H9 (cell line): Measurements from ENCODE around the gene EBNA1BP2. TPM values are rescaled to one million over a fixed set of nuclear protein-coding genes. Genes with fewer than 3 reads are reported as not detected.
A peak's percentile ranks its signal among the peaks of the same experiment; 100 is the strongest.

Experiments
- DNase-seq: peaks from one replicate; pipeline ENCODE4 v3.0.0-alpha.2; 2017
- H2AFZ ChIP-seq: one replicate; pipeline ENCODE4 v1.6.1; 2013; ENCODE audit warnings: mild to moderate bottlenecking, low read length, control low read depth, moderate library complexity
- H2AK5ac ChIP-seq: 2 replicates; pipeline ENCODE4 v1.6.1; 2013; ENCODE audit warnings: low read length, control low read depth, mixed read lengths; ENCODE audit not compliant: insufficient read length
- H2BK120ac ChIP-seq: one replicate; pipeline ENCODE4 v1.6.1; 2013; ENCODE audit warnings: low read depth, mild to moderate bottlenecking, low read length, control low read depth, inconsistent platforms; ENCODE audit not compliant: poor library complexity, severe bottlenecking
- H2BK12ac ChIP-seq: 2 replicates; pipeline ENCODE4 v1.6.1; 2013; ENCODE audit warnings: low read length, control low read depth, mixed read lengths, low read depth; ENCODE audit not compliant: insufficient read length
- H2BK15ac ChIP-seq: 2 replicates; pipeline ENCODE4 v1.6.1; 2013; ENCODE audit warnings: low read depth, low read length, control low read depth
- H2BK20ac ChIP-seq: one replicate; pipeline ENCODE4 v1.6.1; 2013; ENCODE audit warnings: low read depth, mild to moderate bottlenecking, low read length, control low read depth, inconsistent platforms; ENCODE audit not compliant: poor library complexity, severe bottlenecking
- H2BK5ac ChIP-seq: 2 replicates; pipeline ENCODE4 v1.6.1; 2013; ENCODE audit warnings: low read length, control low read depth, mixed read lengths; ENCODE audit not compliant: insufficient read length
- H3K14ac ChIP-seq: 2 replicates; pipeline ENCODE4 v1.6.1; 2013; ENCODE audit warnings: low read length, control low read depth; ENCODE audit not compliant: insufficient read depth
- H3K18ac ChIP-seq: 2 replicates; pipeline ENCODE4 v1.6.1; 2013; ENCODE audit warnings: low read depth, mild to moderate bottlenecking, mixed read lengths, low read length, control low read depth; ENCODE audit not compliant: insufficient read length
- H3K23ac ChIP-seq: 2 replicates; pipeline ENCODE4 v1.6.1; 2013; ENCODE audit warnings: low read length, control low read depth, mixed read lengths, low read depth; ENCODE audit not compliant: insufficient read length
- H3K23me2 ChIP-seq: 2 replicates; pipeline ENCODE4 v1.6.1; 2013; ENCODE audit warnings: low read depth, mild to moderate bottlenecking, mixed read lengths, low read length, control low read depth; ENCODE audit not compliant: insufficient read length, poor library complexity, severe bottlenecking
- H3K27ac ChIP-seq: 2 replicates; pipeline ENCODE4 v1.5.1; 2013; ENCODE audit warnings: low read length, control low read depth, mixed read lengths, low read depth; ENCODE audit not compliant: insufficient read length
- H3K27me3 ChIP-seq: 2 replicates; pipeline ENCODE4 v1.6.1; 2013; ENCODE audit warnings: low read length, control low read depth, inconsistent platforms; ENCODE audit not compliant: insufficient read depth
- H3K4ac ChIP-seq: 2 replicates; pipeline ENCODE4 v1.6.1; 2013; ENCODE audit warnings: low read depth, mild to moderate bottlenecking, control low read depth, inconsistent platforms, low read length, moderate library complexity
- H3K4me1 ChIP-seq: 2 replicates; pipeline ENCODE4 v1.6.1; 2013; ENCODE audit warnings: low read length, control low read depth, inconsistent platforms; ENCODE audit not compliant: insufficient read depth
- H3K4me2 ChIP-seq: 2 replicates; pipeline ENCODE4 v1.6.1; 2013; ENCODE audit warnings: low read length, control low read depth, mixed read lengths; ENCODE audit not compliant: insufficient read length, insufficient read depth
- H3K56ac ChIP-seq: 2 replicates; pipeline ENCODE4 v1.6.1; 2013; ENCODE audit warnings: low read depth, mild to moderate bottlenecking, mixed read lengths, low read length, control low read depth; ENCODE audit not compliant: insufficient read length
- H3K79me1 ChIP-seq: 2 replicates; pipeline ENCODE4 v1.6.1; 2013; ENCODE audit warnings: low read depth, mild to moderate bottlenecking, moderate library complexity, low read length, control low read depth, inconsistent platforms; ENCODE audit not compliant: insufficient read depth, poor library complexity, severe bottlenecking
- H3K79me2 ChIP-seq: 2 replicates; pipeline ENCODE4 v1.6.1; 2013; ENCODE audit warnings: low read length, control low read depth, inconsistent platforms; ENCODE audit not compliant: insufficient read depth
- H3K9ac ChIP-seq: 2 replicates; pipeline ENCODE4 v1.6.1; 2013; ENCODE audit warnings: low read length, control low read depth, mixed read lengths; ENCODE audit not compliant: insufficient read length; ENCODE audit errors: extremely low read depth
- H3K9me3 ChIP-seq: one replicate; pipeline ENCODE4 v1.6.1; 2013; ENCODE audit warnings: low read depth, low read length, inconsistent platforms; ENCODE audit not compliant: control insufficient read depth
- H3T11ph ChIP-seq: one replicate; pipeline ENCODE4 v1.6.1; 2013; ENCODE audit warnings: mild to moderate bottlenecking, low read length, control low read depth, inconsistent platforms
- H4K20me1 ChIP-seq: one replicate; pipeline ENCODE4 v1.6.1; 2013; ENCODE audit not compliant: control insufficient read depth, insufficient read length, insufficient read depth
- H4K5ac ChIP-seq: 2 replicates; pipeline ENCODE4 v1.6.1; 2013; ENCODE audit warnings: low read depth, mild to moderate bottlenecking, mixed read lengths, low read length, control low read depth; ENCODE audit not compliant: insufficient read length
- H4K8ac ChIP-seq: replicated peaks from 2 replicates; pipeline ENCODE4 v1.6.1; 2013; ENCODE audit warnings: low read length, control low read depth, mixed read lengths, low read depth; ENCODE audit not compliant: insufficient read length
- H4K91ac ChIP-seq: 2 replicates; pipeline ENCODE4 v1.6.1; 2013; ENCODE audit warnings: low read depth, mild to moderate bottlenecking, moderate library complexity, mixed read lengths, low read length, control low read depth; ENCODE audit not compliant: insufficient read length
- H3K27ac Mint-ChIP-seq, 3 experiments: 2 replicates in 2 of 3; 3 replicates in 1 of 3; pipeline ENCODE4 v1.8.0; 2020 to 2021; ENCODE audit warnings: mixed read lengths in 3 of 3, mild to moderate bottlenecking in 1 of 3, moderate library complexity in 1 of 3
- H3K27me3 Mint-ChIP-seq: 2 replicates; pipeline ENCODE4 v1.8.0; 2021; ENCODE audit warnings: low read depth, mild to moderate bottlenecking, moderate library complexity, mixed read lengths
- H3K36me3 Mint-ChIP-seq, 3 experiments: 2 replicates in 2 of 3; 3 replicates in 1 of 3; pipeline ENCODE4 v1.8.0; 2020 to 2021; ENCODE audit warnings: low read depth in 3 of 3, mixed read lengths in 3 of 3; ENCODE audit not compliant: insufficient read depth in 1 of 3
- H3K4me1 Mint-ChIP-seq, 2 experiments: 2 replicates each; pipeline ENCODE4 v1.8.0; 2020; ENCODE audit warnings: mixed read lengths in 2 of 2
- H3K4me3 Mint-ChIP-seq, 2 experiments: 2 replicates in 1 of 2; 3 replicates in 1 of 2; pipeline ENCODE4 v1.8.0; 2020 to 2021; ENCODE audit warnings: mild to moderate bottlenecking in 2 of 2, mixed read lengths in 2 of 2, moderate library complexity in 1 of 2
- H3K9me3 Mint-ChIP-seq, 2 experiments: 2 replicates in 1 of 2; 3 replicates in 1 of 2; pipeline ENCODE4 v1.8.0; 2020; ENCODE audit warnings: mild to moderate bottlenecking in 2 of 2, mixed read lengths in 2 of 2, moderate library complexity in 1 of 2
- CTCF ChIP-seq: fragments of 200-600 bp; sonication (generic); conservative IDR thresholded peaks from 3 replicates; pipeline ENCODE4 v1.8.0; 2021; ENCODE audit warnings: antibody characterized with exemption, mild to moderate bottlenecking
- WGBS: extraction: QIAGEN DNeasy Blood & Tissue Kit; methylation state at CpG from one replicate; pipeline ENCODE4 v1.1.7; 2013; ENCODE audit warnings: missing lambda C conversion rate, low lambda C conversion rate, mixed read lengths; ENCODE audit not compliant: insufficient read length; ENCODE audit errors: extremely low coverage; 5-methylcytosine and 5-hydroxymethylcytosine counted together
- total RNA-seq: library from RNA; stranded (reverse); gene quantifications from 2 replicates; pipeline ENCODE4 v1.2.1, GENCODE V29; 2021

Gene EBNA1BP2
- total RNA-seq, 1 experiment from 2014 or later, result 84.7 TPM

GRCh38 chr1:43172527-43172972 lies 460 bp upstream of the EBNA1BP2 start:
- no peak overlapping the region for H4K91ac ChIP-seq
- no peak overlapping the region for H4K8ac ChIP-seq
- no peak overlapping the region for H2BK15ac ChIP-seq
- H3K79me1 ChIP-seq, result peaks cover 2% of the 10 kb centered on the region
- Mint-ChIP-seq H3K4me1 (peaks cover 22% of the 10 kb centered on the region in 2 experiments), H3K27me3 (peaks cover 17% of the 10 kb centered on the region), H3K36me3 (peaks cover 20 to 40% (median 34%) of the 10 kb centered on the region in 3 experiments), H3K9me3 (peaks cover 3 to 5% of the 10 kb centered on the region in 2 experiments; a peak in 2 of 5 replicates), H3K27ac (peak overlapping the region in 1 of 3 experiments; percentile 95; a peak in 2 of 7 replicates), H3K4me3 (peak overlapping the region; percentile 98)
- H2BK12ac ChIP-seq, result no peak overlapping the region
- no peak overlapping the region for H2AFZ ChIP-seq
- no peak overlapping the region for H3K4ac ChIP-seq
- TF ChIP-seq CTCF, result no peak
- H2BK20ac ChIP-seq, result no peak overlapping the region
- H3K27me3 ChIP-seq, result no peaks in the 10 kb centered on the region; the same call in 1 of the 2 replicates
- H3K27ac ChIP-seq, result no peak overlapping the region
- H3K79me2 ChIP-seq, result peaks cover 5% of the 10 kb centered on the region; the same call in 1 of the 2 replicates
- H4K20me1 ChIP-seq, result no peaks in the 10 kb centered on the region
- no peak overlapping the region for H3K18ac ChIP-seq
- peaks cover 6% of the 10 kb centered on the region for H3K23me2 ChIP-seq
- no CpG with 5 or more reads among the region's 20 CpGs for WGBS
- DNase-seq, result peak; percentile 89
- H3K9me3 ChIP-seq, result no peaks in the 10 kb centered on the region
- H3K9ac ChIP-seq, result no peak overlapping the region
- H2AK5ac ChIP-seq, result no peak overlapping the region
- H2BK5ac ChIP-seq, result no peak overlapping the region
- peak overlapping the region; percentile 97 for H3K4me2 ChIP-seq
- no peak overlapping the region for H3K23ac ChIP-seq
- no peak overlapping the region for H2BK120ac ChIP-seq
- no peak overlapping the region for H3K56ac ChIP-seq
- H3K4me1 ChIP-seq, result peaks cover 6% of the 10 kb centered on the region; the same call in 1 of the 2 replicates
- H3T11ph ChIP-seq, result no peak overlapping the region
- H3K14ac ChIP-seq, result no peak overlapping the region
- no peak overlapping the region for H4K5ac ChIP-seq
